ENCODE data around the gene UBE2Q1.

Gene UBE2Q1

GRCh38 chr1:154557939-154558719 is at the start of gene UBE2Q1:
Gene UBE2Q1 (minus strand): TSS chr1:154558662. CDS start chr1:154558553, 109 bp downstream.
- DNase-seq: peak; percentile 37

GRCh38 chr1:154607609-154608396 is 49.3 kb upstream of the UBE2Q1 start, which contains the start of gene ADAR:
Gene ADAR (minus strand): TSS chr1:154608186. CDS start chr1:154608006, 180 bp downstream.
- peak; percentile 95 for DNase-seq

DNA sequence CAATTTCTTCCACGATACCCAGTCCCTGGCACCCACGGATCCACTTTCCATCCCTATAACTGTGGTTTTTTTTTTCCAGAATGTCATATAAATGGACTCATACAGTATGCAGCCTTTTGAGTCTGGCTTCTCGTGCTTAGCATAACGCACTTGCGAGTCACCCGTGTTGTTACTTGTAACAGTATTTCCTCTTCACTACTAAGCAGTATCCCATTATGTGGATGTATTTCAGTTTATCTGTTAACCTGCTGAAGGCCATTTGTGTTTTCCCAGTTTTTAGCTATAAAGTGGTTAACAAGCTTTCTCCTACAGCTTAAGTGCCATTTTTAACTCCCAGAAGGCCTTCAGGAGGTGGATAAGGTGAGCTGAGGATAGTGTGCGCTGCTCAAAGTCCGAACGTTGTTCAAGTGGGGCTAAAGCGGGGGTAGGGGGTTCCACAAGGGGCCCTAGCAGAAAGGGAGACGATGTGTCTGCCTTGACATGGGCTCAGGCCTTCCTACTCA is 48.7 kb upstream of the UBE2Q1 start:
- peak; percentile 18 for DNase-seq

- DNase-seq: no peak
Measured at GRCh38 chr1:154605534-154605933, 47.1 kb upstream of the UBE2Q1 start.

DNA sequence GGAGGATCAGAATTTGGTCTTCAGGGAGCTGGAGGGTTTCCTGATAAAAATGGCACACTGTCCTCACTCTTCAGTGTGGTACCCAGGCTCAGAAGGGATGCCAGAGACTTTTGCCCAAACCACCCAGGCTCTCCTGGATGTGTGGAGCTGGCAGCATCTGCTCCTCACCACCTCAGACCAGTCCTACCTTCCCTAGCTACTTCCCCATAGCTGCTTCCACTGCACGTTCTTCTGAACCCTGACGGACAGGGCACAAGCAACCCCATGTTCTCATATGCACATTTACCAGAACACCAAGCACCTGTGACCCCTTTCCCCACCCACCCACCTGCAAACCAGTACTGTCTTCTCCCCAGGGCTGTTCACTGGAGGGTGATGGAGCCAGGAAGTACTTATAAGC is 44.9 kb upstream of the UBE2Q1 start:
- no peak for DNase-seq

DNA sequence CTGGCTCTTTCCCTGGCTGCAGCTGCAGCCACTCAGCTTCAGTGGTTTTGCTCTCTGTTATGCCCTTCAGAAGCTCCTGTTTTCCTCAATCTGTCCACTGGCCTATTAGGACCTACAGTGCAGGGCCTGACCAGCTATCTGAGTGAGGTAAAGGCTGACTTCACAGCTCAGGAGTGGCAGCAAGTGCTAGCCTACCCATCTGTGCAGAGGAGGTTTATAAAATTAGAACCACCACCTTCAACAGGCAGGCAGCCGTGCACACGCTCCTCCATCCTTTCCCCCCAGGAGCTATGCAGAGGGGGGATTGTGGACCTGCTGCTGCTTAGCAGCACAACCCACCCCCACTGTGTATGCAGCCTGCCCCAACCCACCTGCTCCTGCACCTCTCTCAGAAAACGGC is 41.2 kb upstream of the UBE2Q1 start:
- DNase-seq: no peak

- no peak for DNase-seq
Measured at GRCh38 chr1:154598871-154599635, 40.6 kb upstream of the UBE2Q1 start.

DNA sequence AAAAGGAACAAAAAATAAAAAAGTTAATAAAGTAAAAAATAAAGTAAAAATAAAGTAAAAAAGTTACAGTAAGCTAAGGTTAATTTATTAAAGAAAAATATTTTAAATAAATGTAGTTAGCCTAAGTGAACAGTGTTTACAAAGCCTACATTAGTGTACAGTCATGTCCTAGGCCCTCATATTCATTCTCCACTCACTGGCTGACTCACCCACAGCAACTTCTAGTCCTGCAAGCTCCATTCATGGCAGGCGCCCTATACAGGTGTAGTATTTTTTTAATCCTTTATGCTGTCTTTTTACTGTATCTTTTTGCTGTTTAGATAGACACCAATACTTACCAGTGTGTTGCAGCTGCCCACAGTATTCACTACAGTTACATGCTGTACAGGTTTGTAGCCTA is 37.2 kb upstream of the UBE2Q1 start:
- no peak for DNase-seq

DNA sequence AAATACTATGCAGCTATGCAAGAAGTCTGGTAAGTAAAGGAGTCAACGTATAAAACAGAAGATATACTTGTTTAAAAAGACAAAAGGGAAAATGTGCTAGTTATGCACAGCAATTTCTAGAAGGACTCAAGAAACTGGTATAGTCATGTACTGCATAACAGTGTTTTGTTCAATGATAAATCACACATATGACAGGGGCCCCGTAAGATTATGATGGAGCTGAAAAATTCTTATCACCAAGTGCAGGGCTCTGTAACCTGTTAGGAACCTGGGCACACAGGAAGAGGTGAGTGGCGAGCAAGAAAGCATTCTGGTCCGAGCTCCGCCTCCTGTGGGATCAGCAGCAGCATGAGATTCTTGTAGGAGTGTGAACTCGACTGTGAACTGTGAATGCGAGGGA is 36.3 kb upstream of the UBE2Q1 start:
- DNase-seq: no peak

DNA sequence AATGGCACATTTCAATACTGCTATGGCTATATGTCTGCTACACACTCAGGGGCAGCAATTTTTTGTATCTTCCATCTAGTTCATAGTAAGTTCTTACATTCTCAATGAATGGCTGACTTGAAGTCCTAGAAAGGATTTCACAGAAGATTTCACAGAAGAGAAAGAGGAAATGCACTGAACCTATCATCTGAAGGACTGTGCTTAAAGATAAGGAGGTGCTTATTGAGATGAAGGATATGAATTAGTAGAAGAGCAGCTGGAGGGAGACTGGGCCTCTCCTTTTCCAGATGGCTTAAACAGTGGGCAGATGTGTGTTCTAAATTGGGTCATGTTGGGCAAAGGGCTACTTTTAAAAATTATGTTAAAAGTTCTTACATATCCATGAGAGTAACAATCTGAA is 34.9 kb upstream of the UBE2Q1 start:
- DNase-seq: no peak

- no peak for DNase-seq
Measured at GRCh38 chr1:154591206-154591605, 32.7 kb upstream of the UBE2Q1 start.

GRCh38 chr1:154590756-154591155 is 32.3 kb upstream of the UBE2Q1 start:
- DNase-seq: no peak

DNA sequence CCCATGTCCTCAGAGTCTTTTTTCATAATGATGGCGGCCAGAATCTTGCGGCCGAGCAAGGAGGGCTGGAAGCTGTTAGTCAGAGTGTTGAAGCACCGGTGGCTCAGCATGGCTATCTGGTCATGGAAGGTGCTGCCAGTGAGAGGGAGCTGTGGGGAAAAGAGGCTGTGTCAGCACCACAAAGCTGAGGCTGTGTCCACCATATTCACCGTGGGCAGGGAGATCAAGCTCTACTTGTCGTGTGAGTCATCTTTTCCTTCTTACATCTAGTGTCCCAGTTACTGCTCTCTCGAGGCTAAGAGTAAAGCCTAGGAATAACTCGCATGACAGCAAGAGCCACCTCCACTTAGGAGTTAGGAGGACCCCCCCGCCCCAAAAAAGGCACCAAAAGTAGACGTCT is 31.3 kb upstream of the UBE2Q1 start:
- DNase-seq: no peak

GRCh38 chr1:154586641-154587040 is 28.2 kb upstream of the UBE2Q1 start:
- no peak for DNase-seq

DNA sequence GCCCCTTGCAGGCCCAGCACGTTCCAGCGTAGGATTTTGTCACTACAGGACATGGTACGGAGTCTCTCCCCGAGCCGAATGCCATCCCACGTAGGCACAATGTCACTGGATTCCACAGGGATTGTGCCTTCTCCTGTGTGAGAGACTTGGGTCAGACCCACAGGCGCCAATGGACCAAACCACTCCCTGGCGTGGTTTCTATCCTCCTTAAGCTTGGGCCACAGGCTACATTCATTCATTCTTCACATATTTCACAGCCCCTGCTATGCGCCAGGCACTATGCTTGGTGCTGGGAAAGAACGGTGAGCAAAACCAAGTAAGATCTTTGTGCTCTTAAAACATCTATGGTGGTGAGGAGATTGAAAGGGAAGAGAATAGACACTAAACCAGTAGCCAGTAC is 27.8 kb upstream of the UBE2Q1 start:
- DNase-seq: no peak

DNA sequence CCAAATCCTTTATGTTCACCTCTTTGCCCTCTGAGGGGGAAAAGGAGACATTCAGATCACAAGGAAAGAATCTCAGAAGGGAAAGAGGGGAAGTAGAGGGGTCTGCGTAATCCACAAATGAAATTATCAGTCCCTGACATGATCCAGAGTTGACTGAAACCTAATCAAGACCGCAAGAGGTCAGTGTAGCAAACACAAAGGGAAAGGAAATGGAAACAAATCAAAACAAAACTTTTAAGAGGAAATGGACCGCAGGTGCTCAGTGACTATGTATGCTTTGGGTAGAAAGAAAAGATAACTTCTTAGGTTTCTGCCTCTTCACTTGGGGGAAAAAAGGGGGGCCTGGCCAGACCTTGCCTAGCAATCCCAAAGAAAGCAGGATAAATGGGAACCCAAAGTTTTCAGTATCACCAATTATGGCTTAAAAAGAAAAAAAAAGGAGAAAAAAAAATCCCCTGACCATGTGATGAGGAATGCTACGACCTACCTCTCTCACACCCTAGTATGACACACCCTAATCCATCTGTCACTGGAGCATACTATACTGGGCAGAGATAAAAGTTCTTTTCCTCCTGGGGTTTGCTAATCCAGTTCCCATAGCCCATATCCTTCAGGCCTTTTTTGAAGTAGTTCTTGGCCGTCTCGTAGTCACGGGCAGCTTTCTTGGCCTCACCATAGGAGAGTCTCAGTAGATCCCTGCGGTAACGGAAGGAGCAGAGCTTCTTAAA is 26.0 kb upstream of the UBE2Q1 start:
- no peak for DNase-seq

- DNase-seq: no peak
Measured at GRCh38 chr1:154583773-154584172, 25.3 kb upstream of the UBE2Q1 start.

DNA sequence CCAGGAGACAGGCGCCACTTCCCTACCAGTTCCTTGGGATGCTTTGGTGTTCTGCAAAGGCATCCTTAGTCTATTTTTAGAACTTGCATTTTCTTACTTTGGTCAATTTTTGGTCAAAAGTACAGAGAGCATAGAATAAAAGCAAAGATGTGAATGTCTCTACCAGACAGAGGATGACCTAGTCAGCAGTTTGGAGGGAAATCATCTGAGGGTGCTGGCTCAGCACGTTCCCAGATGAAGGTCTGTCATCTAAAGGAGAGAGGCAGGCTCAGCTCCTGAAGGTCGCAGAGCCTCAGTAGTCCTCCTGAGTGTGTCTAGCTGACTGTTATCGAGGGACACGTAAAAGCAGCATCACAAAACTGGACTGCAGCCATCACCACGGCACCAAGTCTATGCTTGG is 24.4 kb upstream of the UBE2Q1 start:
- DNase-seq: no peak

- no peak for DNase-seq
Measured at GRCh38 chr1:154581766-154582165, 23.3 kb upstream of the UBE2Q1 start.

DNA sequence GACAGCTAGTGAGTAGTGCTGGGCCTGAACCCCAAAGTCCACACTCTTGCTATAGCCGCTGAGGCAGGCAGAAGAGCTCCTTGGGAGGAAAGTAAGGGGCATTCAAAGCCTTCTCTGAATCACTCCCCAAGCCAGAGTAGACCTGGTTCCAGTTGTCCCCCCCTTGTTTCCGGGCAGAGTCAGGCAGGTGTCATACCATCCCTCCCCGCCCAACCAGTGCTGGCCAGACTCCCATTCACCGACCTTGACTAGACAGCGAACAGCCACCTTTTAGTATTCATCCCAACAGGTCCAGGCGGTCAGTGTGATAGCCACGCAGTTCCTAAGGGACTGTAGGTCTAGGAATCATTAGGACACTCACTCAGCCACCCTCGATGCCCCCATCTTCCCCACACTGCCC is 20.9 kb upstream of the UBE2Q1 start:
- DNase-seq: no peak

GRCh38 chr1:154578058-154578418 is 19.6 kb upstream of the UBE2Q1 start:
- no peak for DNase-seq

- DNase-seq: no peak
Measured at GRCh38 chr1:154577346-154578057, 19.0 kb upstream of the UBE2Q1 start.
